GM18858 (cell line): ENCODE data around the gene EDN2.

Experiments
- ATAC-seq: cut with Tn5 transposase; IDR thresholded peaks from one replicate; pipeline ENCODE4 v1.9.1; 2021; ENCODE audit not compliant: unreplicated experiment

Gene EDN2

DNA sequence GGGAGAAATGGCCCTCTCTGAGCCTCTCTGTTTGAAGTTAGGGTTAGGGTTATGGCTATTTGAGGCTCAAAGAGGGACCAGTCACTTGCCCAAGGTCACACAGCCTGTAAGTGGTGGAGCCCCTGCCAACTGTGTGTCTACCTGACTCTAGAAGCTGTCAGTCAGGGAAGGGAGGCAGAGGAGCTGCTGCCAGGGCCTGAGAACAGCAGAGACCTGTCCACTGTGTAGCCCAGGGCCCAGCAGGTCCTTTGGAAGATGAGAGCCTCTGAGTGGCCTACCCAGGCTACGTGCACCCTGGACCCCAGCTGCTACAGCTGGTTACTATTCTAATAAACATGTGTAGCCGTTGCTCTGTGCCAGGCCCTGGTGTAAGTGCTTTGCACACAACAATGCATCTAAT lies 15.1 kb upstream of the EDN2 start:
- no peak for ATAC-seq

DNA sequence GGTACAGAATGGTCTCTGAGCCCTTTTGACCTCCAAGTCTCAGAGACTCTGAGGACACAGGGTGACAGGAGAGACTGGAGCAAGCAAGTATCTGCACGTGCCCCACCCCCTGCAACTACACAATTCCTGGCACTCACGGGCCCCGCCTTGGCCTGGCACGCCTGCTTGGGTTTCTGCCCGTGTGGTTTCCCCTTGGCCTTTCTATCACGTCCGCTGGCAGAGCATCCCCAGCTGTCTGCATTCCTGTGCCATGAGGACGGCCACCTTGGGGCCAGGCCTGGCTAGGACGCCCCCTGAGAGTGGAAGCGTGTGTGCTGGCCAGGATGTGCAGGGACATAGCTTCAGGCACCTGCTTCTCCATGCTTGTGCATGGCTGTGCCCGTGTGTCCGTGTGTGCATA lies 14.3 kb upstream of the EDN2 start:
- no peak for ATAC-seq

DNA sequence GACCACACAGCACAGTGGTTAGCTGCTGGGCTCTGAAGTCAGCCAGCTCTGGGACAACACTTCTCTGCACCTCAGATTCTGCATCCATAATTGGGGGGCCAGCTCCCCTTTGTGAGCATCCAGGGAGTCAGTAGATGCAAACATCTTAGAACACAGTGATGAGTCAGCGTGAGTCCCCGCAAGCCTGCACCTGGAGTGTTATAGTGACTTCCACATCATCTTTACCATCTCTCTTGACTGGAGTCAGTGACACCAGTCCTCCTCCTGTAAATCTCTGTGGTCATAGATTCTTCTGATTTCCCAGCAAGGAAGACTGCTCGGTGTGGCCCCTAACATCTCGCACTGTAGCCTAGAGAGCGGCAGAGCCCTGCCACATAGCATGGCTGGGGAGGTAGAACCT lies 13.9 kb upstream of the EDN2 start:
- no peak for ATAC-seq

DNA sequence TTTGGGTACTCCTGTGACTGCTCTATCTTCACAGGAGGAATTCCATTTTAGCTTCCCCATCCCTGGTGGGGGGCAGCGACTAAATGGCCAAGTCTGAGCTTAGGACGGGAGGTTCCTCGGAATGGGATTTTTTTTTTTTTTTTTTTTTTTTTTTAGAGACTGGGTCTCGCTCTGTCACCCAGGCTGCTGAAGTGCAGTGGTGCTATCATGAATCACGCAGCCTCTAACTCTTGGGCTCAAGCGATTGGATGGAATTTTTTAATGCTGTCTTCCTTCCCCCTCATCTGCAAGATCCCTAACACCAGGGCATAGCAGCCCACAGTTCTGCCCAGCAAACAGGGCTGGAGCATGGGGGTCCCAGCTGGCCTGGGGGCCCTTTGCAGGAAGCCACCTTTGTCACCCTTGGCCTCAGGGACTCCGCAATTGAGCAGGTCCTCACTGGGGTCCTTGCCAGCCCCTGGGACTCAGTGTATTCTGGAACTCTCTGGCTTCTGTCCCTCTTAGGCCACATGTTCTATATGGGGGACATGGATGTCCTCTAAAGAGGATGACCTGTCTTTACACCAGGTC lies 13.1 kb upstream of the EDN2 start:
- no peak for ATAC-seq

DNA sequence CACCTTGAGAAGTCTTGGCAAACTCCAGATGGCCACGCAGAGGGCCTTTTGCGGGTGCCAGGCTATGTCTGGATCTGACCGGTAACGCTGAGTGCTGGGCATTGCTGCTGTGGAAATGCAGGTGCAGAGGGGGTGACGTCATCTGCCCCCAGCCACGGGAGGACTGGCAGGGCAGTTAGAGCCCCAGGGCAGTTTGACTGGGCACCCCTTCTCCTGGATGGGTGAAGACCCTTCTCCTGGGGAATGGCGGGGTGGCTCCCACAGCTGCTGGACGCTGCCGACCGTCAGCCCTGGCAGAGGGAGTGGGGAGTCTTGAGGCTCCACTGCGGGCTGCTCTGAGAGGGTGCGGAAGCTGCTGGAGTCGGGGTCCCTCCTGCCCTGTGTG lies 12.6 kb upstream of the EDN2 start:
- ATAC-seq: no peak

DNA sequence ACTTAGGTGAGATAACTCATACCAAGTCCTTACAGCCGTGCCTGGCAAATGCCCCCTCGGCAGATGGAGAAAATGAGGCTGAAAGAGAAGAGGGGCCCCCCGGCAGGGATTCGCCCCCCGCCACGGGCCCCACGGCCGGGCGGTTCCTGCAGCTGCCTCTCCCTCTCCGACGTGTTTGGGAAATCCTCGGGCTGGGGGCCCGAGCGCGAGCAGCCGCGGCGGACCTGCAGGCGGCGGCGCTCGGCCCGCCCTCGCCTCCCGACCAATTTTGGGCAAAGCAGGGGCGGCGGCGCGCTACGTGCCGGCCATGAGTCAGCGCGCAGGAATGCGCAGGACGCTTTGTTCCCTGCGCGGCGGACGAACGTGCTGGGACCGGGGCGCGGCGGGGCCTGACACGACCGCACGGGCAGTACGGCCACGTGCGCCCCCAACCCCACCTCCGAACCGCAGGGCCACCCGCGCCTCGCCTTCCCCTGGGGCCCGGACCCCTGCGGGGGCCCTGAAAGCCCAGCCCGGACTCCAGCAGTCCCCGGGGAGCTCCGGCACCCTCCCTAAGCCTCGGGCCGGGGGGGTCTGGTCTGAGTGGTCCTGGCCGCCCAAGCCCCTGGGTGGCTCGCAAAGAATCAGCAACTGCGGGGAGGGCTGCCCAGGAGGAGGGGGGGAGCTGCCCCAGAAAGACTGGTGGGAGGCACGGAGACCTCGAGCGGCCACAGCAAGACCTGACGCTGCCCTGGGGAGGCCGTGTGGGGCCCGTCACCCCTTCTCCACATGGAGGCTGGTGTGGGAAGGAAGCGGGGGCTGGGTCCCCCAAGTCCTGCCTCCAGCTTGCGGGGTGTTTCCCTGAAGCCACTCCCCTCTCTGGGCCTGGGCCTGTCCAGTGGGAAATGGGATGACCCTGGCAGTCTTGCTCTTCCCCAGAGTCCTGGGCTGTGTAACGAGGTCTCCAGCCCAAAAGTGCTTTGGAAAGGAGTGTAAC lies 11.9 kb upstream of the EDN2 start:
- no peak for ATAC-seq

DNA sequence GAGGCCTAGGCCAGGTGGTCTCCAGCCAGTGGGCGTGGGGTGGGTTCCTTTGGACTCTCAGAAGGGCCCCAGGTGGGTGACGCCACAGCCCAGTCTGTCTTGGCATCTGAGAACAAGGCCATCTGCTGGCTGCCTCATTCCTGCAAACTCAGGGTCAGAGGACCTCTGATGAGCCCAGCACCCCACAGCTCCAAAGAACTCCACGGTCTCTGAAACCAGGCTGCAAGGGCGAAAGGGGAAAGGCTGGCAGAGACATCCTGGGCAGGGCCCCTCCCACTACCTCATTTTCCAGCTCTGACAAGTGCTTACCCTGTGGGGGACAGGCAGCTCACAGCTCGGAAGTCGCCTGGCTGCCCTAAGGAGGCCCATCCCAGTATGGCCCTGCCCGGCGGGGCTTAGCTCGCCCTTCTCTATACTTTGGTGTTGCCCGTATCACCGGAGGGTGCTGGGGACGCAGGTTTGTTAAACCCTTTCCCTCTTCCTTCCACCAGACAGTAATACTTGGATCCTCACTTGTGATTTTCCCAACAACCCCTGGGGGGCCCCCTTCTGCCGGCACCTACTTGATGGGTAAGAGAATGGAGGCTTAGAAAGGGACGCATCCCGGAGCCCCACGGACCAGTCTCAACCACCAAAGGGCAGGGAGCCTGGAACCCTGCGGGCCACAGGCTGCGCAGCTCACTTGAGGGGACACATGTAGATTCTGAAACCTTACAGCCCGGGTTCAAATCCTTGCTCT lies 10.9 kb upstream of the EDN2 start:
- no peak for ATAC-seq

DNA sequence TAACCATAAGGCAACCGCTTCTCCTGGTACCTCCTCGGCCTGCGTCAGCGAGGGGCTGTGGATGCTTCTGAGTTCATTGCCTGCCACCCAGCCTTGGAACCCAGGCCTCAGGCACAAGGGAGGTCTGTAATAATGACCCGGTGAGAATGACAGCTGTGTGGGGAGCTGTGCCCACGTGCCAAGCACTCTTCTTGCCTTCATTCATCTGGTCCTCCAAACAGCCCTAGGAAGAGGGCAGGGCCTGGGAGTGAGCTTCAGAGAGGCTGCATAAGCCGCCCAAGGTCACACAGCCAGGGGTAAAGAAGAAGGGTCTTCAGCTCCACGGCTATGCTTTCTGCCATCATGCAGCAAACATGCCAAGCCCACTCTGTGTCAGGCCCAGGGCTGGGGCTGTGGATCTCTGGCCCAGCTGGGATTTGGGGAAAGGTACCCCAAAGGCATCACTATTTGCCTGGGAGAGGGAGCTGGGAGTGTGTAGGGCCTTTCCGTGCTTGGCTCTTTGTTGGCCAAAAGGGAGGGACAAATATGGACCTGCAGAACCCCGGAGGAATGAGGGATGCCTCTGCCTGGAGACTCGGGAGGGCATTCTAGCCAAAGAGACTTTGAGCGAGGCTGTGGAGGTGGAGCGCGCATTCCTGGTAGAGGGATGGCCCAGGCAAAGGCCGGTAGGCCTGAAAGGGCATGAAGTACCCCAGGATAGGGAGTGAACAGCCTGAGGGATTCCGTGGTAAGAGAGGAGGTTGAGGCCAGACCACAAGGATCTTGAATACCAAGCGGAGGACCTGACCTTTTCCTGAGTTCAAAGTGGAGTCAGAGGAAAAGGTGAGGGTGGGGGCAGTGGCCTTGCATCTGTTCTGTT lies 10.1 kb upstream of the EDN2 start:
- no peak for ATAC-seq

DNA sequence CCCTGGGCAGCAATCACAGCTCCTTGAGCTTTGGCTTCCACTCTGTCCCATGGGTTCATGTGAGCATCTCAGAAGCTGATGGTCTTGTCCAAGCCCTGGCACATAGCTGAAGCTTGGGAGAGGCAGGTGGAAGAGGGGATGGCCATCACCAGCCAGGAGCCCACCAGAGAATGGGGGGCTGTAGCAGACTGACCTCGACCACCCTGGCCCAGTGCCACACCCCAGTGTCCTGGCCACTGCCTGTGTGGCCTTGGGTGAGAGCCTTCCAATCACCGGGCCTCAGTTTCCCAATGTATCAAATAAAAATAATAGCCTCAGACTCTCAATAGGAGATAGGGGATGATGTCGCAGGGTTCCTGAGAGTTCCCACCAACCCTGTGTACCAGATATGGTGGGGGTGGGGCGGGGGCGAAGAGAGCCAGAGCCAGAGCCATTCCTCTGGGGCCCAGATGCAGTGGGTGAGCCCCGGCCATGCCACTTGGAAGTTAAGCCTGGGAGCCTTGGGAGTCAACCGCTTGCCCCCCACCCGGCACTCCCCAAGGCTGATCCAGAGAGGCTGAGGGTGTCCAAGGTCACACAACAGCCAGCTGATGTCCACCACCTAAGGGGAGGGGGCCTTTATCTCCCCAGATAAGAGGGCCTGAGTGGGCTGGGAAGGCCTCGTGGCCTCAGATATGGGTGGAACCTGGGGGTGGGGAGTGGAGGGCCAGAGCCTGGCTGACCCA lies 9.3 kb upstream of the EDN2 start:
- ATAC-seq: no peak

DNA sequence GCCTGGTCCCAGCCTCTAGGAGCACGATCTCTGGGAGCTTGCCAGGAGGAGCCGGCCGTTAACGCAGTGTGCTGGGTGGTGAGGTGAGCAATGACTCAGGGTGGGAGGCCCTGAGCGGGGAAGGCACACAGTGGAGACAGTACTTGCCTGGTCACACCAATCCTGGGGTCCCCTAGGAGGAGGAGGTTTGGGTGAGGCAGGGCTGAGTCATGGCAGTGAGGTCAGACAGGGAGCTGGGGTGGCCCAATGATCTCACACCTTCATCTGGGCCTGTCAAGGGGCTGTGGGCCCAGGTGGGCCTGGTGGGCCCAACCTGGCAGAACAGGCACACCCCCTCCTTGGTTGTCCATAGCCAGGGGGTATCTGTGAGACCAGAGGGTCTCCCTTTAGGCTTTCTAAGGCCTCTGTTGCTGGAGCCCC lies 8.6 kb upstream of the EDN2 start:
- ATAC-seq: no peak

DNA sequence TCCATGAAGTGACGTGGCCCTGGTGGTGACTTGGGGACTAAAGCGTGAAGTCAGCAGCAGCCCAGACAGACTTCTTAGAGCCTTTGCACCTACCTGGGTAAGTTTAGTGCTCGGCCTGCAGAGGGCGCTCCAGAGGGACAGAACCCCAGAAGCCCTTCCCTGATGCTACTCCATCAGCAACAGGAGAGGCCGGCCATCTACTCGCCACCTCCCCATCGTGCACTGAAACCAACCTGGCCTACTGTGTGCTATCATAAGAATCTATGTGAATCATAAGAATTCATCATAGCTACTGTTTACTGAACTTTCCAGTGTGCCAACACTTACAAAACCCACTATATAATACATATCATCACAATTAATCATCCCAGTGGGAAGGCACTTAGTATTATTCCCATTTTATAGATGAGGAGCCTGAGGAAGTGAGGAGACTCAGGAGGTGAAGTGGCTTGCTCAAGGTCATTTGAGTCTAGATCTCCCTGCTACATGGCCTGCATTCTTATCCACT lies 7.9 kb upstream of the EDN2 start:
- ATAC-seq: no peak

DNA sequence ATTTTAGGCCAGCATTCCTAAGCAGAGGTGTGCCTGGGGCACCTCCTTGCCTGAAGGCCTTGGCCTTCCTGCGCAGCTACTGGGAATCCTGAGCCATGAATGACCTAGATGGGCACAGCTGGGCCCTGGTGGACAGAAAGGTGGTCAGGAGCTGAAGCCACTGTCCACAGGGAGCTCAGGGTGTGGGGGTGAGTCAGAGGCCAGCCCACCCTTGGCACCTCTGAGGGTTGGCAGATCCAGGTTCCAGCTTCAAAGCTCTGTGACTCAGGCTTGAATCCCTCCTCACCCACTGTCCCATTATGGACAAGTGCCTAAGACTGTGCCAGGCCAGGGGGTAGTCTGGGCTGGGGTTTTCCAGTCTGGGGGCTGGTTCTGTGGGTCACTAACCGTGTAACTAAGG lies 6.4 kb upstream of the EDN2 start:
- no peak for ATAC-seq

DNA sequence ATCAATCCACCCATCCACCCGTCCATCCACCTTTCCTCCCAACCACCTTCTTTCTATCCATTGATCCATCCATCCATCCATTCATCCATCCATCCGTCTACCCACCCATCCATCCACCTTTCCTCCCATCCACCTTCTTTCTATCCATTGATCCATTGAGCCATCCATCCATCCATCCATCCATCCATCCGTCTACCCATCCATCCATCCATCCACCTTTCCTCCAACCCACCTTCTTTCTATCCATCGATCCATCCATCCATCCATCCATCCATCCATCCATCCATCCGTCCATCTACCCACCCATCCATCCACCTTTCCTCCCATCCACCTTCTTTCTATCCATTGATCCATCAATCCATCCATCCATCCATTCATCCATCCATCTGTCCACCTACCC lies 5.1 kb upstream of the EDN2 start:
- no peak for ATAC-seq

DNA sequence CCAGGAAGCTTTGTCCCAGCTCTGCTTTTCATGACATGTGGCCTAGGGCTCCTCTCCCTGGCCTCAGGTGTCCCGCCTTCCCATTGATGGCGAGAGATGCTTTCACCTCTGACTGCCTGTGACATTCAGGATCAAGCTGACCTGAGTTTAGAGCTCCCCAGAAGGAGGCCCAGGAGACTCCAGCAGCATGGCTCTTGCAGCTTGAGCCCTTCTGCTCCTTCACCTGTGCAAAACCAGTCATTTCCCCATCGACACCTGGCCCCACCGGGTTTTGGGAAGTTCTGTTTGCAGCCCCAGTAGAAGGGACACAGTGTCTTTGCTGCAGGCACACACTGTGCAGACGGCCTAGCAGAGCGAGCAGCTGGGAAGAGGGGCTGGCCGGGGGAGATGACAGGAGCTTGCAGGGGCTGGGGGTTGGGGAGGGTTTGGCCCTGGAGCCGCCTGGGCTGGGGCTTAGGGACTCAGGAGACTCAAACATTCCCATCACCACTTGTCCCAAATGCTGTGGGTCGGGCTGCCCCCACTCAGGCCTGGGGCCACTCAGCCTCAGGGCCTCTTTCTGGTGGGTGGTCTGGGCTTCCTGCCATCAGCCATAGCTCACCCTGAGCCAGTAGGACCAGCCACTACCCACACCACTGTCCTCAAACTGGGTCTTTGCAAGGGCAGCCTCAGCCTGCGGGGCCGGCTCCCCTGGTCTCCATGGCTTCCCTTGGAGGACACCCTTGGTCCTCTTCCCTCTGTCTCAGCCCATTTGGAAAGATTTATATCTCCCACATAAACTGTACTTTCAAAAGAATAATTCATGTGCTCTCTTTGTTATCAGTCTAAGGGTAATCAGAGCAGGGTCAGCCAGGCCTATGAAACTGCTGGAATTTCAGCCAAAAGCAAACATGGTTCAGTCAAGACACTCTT lies 3.8 kb upstream of the EDN2 start:
- ATAC-seq: no peak

DNA sequence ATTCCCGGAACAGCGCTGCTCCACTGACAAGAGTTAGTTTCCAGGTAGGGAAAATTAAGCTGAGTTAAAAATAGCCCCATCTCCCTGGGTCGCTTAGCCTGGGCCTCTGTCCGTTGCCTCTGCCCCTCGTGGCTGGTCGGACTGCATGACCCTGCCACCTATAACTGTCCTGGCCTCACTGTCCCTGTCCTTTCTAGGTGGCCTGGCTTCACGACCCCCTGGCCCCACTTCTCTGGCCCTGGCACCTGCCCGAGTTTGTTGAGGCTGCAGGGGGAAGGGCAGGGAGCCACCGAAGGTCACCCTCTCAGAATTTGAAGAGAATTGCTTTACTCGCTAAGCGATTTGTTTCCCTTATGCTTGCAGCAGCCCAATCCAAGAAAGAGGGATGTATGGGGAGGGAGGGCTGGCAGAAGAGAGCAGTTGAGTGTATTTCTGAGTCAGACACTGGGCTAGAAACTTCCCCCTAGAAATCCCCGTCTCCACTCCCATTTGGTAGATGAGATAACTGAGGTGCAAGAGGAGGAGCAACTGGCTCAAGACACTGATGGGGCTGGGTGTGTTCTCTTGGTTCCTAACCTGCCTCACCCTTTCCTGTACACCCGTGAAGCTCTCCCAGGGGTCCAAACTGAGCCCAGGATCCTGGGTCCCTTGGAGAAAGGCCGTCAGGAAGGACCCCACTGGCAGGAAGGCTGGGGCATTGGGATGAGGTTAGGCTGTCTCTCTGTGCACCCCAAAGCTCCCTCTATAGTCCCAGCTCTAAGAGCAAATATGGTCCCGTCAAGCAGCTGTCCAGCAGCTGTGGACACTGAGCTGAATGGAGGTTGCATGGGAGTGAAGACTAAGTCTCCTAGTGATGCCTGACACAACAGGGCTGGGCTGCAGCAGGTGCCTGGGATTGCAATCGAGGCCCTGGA lies 2.9 kb upstream of the EDN2 start:
- ATAC-seq: no peak

DNA sequence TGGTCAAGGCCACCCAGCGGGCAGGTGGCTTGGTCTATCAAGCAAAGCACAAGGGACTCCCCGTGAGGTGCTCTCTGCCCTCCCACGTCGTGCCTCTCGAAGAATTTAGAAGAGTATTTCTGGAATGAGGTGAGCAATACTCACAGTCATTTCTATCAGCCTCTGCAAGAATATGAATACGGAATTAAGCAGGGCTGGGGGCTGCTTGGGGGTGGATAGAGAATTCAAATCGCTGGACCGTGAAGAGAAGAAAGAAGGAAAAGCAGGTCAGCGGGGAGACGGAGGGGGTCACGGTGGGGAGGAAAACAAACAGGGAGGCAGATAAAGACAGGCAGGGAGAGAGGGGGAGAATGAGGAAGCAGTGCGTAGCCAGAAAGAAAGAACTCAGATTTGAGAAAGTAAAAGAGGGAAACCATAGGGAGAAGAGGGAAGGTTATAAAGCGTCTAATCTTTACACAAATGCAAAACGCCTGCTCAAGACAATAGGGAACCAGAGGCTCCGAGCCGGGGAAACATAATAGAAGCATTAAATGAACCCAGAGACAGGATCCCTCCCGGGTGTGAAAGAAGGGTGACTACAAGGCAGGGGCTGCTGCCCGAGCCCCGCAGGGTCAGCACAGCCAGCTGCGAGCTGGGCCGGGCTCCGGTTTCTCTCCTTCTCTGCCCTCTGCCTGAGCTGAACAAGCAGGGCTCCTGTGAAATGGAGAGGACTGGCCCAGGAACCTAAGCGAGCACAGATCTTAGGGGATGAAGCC lies 2.1 kb upstream of the EDN2 start:
- ATAC-seq: no peak

DNA sequence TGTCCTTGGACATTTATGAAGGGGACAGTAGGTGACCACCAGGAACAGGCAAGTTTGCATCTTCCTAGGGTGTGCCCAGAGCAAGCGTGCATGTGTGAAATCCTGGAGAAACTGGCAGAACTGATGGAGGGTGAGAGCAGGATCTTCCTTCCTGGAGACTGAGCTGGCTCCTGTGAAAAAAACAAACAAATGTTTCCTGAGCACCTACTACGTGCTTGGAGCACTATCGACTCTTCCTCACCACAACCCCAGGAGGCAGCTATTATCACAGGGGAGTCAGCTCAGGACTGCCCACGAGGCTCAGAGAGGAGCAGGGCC lies 1.5 kb upstream of the EDN2 start:
- ATAC-seq: no peak

DNA sequence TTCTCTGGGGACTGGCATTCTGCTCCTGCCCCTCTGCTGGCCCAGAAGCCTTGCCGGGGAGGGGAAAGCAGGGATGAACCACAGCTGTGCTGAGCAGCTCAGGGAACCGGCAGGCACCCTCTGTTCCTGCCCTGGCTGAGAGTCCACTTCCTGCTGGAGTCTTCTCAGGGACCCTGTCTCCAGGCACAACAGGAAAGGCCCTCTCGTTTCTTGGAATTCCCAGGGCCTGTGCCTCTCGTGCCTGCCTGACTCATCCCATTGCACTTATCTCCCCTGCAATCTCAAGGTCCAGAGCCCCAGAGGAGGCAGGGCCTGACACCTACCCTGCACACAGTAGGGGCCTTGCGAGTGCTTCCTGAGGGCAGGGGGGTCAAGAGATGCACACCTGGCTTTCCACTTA lies 1.1 kb upstream of the EDN2 start:
- ATAC-seq: no peak
